GM23338 (cell line): ENCODE results near the gene SLC49A4. TPM values are rescaled to one million over a fixed set of nuclear protein-coding genes. Genes with fewer than 3 reads are reported as not detected.

Source experiments
- ATAC-seq: fragments of 200-7000 bp; cut with Tn5 transposase; 3 replicates; pipeline ENCODE4 v1.9.1; 2020
- DNase-seq: peaks from one replicate; pipeline ENCODE4 v3.0.0-alpha.2; 2015; ENCODE audit warnings: low spot score
- H2AFZ ChIP-seq: fragments of 200-600 bp; sonication (generic); 2 replicates; pipeline ENCODE4 v1.8.0; 2016; ENCODE audit warnings: antibody characterized with exemption, mild to moderate bottlenecking, moderate library complexity
- H3F3A ChIP-seq: fragments of 200-600 bp; sonication (generic); replicated peaks from 2 replicates; pipeline ENCODE4 v1.8.0; 2017; ENCODE audit warnings: antibody characterized with exemption, mixed run types, low read depth
- H3K27ac ChIP-seq: fragments of 200-600 bp; sonication (generic); 2 replicates; pipeline ENCODE4 v1.6.1; 2016; ENCODE audit warnings: low read depth
- H3K27me3 ChIP-seq: fragments of 200-600 bp; sonication (generic); 2 replicates; pipeline ENCODE4 v1.8.0; 2016; ENCODE audit warnings: mild to moderate bottlenecking, mixed run types, moderate library complexity; ENCODE audit not compliant: insufficient read depth
- H3K36me3 ChIP-seq: fragments of 200-600 bp; sonication (generic); 2 replicates; pipeline ENCODE4 v1.8.0; 2016; ENCODE audit warnings: mild to moderate bottlenecking; ENCODE audit not compliant: insufficient read depth
- H3K4me1 ChIP-seq: fragments of 200-600 bp; sonication (generic); 2 replicates; pipeline ENCODE4 v1.8.0; 2016; ENCODE audit warnings: mild to moderate bottlenecking, moderate library complexity; ENCODE audit not compliant: insufficient read depth
- H3K4me2 ChIP-seq: fragments of 200-600 bp; sonication (generic); 2 replicates; pipeline ENCODE4 v1.7.1; 2017; ENCODE audit warnings: mixed run types
- H3K4me3 ChIP-seq: fragments of 200-600 bp; sonication (generic); 2 replicates; pipeline ENCODE4 v1.6.1; 2016; ENCODE audit warnings: mixed run types
- H3K79me2 ChIP-seq: fragments of 200-600 bp; sonication (generic); replicated peaks from 2 replicates; pipeline ENCODE4 v1.8.0; 2017; ENCODE audit warnings: mild to moderate bottlenecking; ENCODE audit not compliant: insufficient read depth
- H3K9me2 ChIP-seq: fragments of 200-600 bp; sonication (generic); 2 replicates; pipeline ENCODE4 v1.8.0; 2017; ENCODE audit not compliant: insufficient read depth
- H4K20me1 ChIP-seq: fragments of 200-600 bp; sonication (generic); replicated peaks from 2 replicates; pipeline ENCODE4 v1.8.0; 2017; ENCODE audit warnings: mild to moderate bottlenecking; ENCODE audit not compliant: insufficient read depth
- H3K27ac Mint-ChIP-seq: 2 replicates; pipeline ENCODE4 v1.8.0; 2020; ENCODE audit warnings: inconsistent platforms, mild to moderate bottlenecking, moderate library complexity, mixed read lengths
- H3K27me3 Mint-ChIP-seq: 3 replicates; pipeline ENCODE4 v1.8.0; 2022; ENCODE audit warnings: low read depth, mild to moderate bottlenecking, moderate library complexity, mixed read lengths, inconsistent platforms; ENCODE audit not compliant: insufficient read depth, poor library complexity
- H3K36me3 Mint-ChIP-seq: 3 replicates; pipeline ENCODE4 v1.8.0; 2021; ENCODE audit warnings: low read depth, mild to moderate bottlenecking, inconsistent platforms, moderate library complexity, mixed read lengths
- H3K4me1 Mint-ChIP-seq: 3 replicates; pipeline ENCODE4 v1.8.0; 2020; ENCODE audit warnings: mild to moderate bottlenecking, inconsistent platforms, mixed read lengths
- H3K4me3 Mint-ChIP-seq: 3 replicates; pipeline ENCODE4 v1.8.0; 2021; ENCODE audit warnings: moderate library complexity, mild to moderate bottlenecking, inconsistent platforms, mixed read lengths
- H3K9me3 Mint-ChIP-seq: 3 replicates; pipeline ENCODE4 v1.8.0; 2020; ENCODE audit warnings: moderate library complexity, mild to moderate bottlenecking, inconsistent platforms, mixed read lengths
- CREB1 ChIP-seq: fragments of 250-450 bp; sonication (Bioruptor Pico); IDR thresholded peaks from 2 replicates; pipeline ENCODE4 v1.5.0; 2020; ENCODE audit warnings: low read depth, mild to moderate bottlenecking, moderate library complexity
- EZH2 ChIP-seq: fragments of 200-600 bp; sonication (generic); IDR thresholded peaks from one replicate; pipeline ENCODE4 v1.8.0; 2017; ENCODE audit warnings: antibody characterized with exemption, mild to moderate bottlenecking, low read depth; ENCODE audit not compliant: unreplicated experiment
- EZH2phosphoT487 ChIP-seq: fragments of 200-600 bp; sonication (generic); IDR thresholded peaks from one replicate; pipeline ENCODE4 v1.8.1; 2018; ENCODE audit warnings: antibody characterized with exemption; ENCODE audit not compliant: unreplicated experiment
- JUNB ChIP-seq: IDR thresholded peaks from one replicate; pipeline ENCODE4 v1.6.1; 2016; ENCODE audit warnings: antibody characterized with exemption; ENCODE audit not compliant: unreplicated experiment
- NANOG ChIP-seq: IDR thresholded peaks from 2 replicates; pipeline ENCODE4 v1.6.1; 2016; ENCODE audit warnings: antibody characterized with exemption, borderline replicate concordance
- POLR2AphosphoS5 ChIP-seq: IDR thresholded peaks from 2 replicates; pipeline ENCODE4 v1.6.1; 2016; ENCODE audit warnings: antibody characterized with exemption, low read depth
- STAT1 ChIP-seq: IDR thresholded peaks from one replicate; pipeline ENCODE4 v1.6.1; 2016; ENCODE audit warnings: antibody characterized with exemption; ENCODE audit not compliant: unreplicated experiment
- ZNF114 ChIP-seq: fragments of 250-450 bp; sonication (Bioruptor Pico); IDR thresholded peaks from 2 replicates; pipeline ENCODE4 v1.5.0; 2020; ENCODE audit warnings: mild to moderate bottlenecking, moderate library complexity
- ZNF331 ChIP-seq: fragments of 250-450 bp; sonication (Bioruptor Pico); IDR thresholded peaks from 2 replicates; pipeline ENCODE4 v1.5.0; 2020; ENCODE audit warnings: low read depth, mild to moderate bottlenecking, moderate library complexity
- polyA plus RNA-seq: library from polyadenylated mRNA; unstranded; fragments of >200 nt; fragmentation: Nextera tagmentation; extraction: Ambion mirVana; gene quantifications from 2 replicates; pipeline ENCODE4 v1.2.1, GENCODE V29; 2016
- total RNA-seq: library from RNA; depleted of rRNA; stranded (reverse); fragments of >200 nt; shearing (Covaris generic); gene quantifications from 2 replicates; pipeline ENCODE4 v1.2.3, GENCODE V29; 2014
- TF ChIP-seq, protein P1 (sequence below): IDR thresholded peaks from one replicate; pipeline ENCODE4 v1.6.1; 2018; ENCODE audit warnings: antibody characterized with exemption; ENCODE audit not compliant: unreplicated experiment
- TF ChIP-seq, protein P2 (sequence below), 2 experiments: fragments of 200-600 bp in 1 of 2; sonication (generic) in 1 of 2; conservative IDR thresholded peaks; 2 replicates each; pipeline versions ENCODE4 v1.5.1 to v1.6.1; 2016 to 2017; ENCODE audit warnings: antibody characterized with exemption in 2 of 2, low read depth in 2 of 2, mild to moderate bottlenecking in 2 of 2, moderate library complexity in 1 of 2
- TF ChIP-seq, protein P3 (sequence below): IDR thresholded peaks from 2 replicates; pipeline ENCODE4 v1.6.1; 2016; ENCODE audit warnings: antibody characterized with exemption

The SLC49A4 gene
- total and polyA plus RNA-seq, 2 experiments from 2014 or later: 3.7 to 16.8 TPM

DNA sequence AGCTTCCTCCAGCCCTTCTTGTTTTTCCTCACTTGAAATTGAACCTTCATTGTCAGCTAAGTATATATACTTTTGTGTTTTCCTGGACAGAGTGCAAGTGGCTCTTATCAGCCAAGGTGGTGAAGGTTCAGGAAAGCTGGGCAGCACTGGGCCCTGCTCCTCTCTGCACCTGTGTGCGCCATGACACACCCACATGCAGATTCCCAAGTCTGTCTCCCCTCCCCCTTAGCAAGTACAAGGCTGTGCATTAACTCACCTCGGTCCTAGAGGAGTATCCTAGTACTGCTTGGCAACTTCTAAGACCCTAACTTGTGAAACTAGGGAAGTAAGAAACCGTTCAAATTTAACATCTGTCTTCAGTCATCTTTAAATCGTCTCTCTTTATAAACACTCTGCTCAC is 85.8 kb downstream of the SLC49A4 start (continued):
- TF ChIP-seq, protein P1, sequence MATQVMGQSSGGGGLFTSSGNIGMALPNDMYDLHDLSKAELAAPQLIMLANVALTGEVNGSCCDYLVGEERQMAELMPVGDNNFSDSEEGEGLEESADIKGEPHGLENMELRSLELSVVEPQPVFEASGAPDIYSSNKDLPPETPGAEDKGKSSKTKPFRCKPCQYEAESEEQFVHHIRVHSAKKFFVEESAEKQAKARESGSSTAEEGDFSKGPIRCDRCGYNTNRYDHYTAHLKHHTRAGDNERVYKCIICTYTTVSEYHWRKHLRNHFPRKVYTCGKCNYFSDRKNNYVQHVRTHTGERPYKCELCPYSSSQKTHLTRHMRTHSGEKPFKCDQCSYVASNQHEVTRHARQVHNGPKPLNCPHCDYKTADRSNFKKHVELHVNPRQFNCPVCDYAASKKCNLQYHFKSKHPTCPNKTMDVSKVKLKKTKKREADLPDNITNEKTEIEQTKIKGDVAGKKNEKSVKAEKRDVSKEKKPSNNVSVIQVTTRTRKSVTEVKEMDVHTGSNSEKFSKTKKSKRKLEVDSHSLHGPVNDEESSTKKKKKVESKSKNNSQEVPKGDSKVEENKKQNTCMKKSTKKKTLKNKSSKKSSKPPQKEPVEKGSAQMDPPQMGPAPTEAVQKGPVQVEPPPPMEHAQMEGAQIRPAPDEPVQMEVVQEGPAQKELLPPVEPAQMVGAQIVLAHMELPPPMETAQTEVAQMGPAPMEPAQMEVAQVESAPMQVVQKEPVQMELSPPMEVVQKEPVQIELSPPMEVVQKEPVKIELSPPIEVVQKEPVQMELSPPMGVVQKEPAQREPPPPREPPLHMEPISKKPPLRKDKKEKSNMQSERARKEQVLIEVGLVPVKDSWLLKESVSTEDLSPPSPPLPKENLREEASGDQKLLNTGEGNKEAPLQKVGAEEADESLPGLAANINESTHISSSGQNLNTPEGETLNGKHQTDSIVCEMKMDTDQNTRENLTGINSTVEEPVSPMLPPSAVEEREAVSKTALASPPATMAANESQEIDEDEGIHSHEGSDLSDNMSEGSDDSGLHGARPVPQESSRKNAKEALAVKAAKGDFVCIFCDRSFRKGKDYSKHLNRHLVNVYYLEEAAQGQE: no peak
- TF ChIP-seq EZH2phosphoT487 (no peak), NANOG (no peak), JUNB (no peak)

DNA sequence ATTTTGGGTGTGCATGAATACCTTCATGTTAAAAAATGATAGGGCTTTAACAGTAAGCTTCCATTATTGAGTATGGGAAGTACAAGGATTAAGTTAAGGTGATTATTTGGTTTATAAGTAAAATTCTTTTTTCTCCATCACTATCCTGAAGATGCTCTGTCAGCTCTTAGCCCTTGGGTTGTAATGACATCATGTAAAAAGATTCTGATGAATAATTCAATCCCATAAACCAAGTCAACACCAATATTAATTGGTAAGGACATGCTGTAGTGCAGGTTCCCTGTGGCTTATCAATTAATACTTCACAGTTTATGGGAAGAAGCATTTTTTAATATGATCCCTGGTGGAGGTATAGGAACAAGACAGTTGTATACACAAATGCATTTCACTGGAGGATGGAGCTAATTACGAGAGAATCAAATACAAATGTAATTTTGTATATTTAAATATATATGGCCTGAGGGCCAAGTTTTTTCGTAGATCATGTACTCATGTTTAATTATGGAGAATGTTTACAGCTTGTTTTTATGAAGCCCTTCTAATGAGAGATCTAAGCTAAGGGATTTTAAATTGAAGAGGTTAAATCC is 87.6 kb downstream of the SLC49A4 start:
- H3K9me2 ChIP-seq: no peaks in the 10 kb centered on the region
- H3F3A ChIP-seq: no peaks in the 10 kb centered on the region
- DNase-seq (no peak), ATAC-seq (no peak)
- no peak overlapping the region for H3K4me3 ChIP-seq
- Mint-ChIP-seq H3K27ac (no peak overlapping the region), H3K27me3 (no peaks in the 10 kb centered on the region), H3K4me1 (peaks cover 12% of the 10 kb centered on the region; the same call in 2 of the 3 replicates), H3K4me3 (no peak overlapping the region), H3K9me3 (no peaks in the 10 kb centered on the region), H3K36me3 (no peaks in the 10 kb centered on the region)
- no peak for TF ChIP-seq ZNF331
- TF ChIP-seq, protein P2, sequence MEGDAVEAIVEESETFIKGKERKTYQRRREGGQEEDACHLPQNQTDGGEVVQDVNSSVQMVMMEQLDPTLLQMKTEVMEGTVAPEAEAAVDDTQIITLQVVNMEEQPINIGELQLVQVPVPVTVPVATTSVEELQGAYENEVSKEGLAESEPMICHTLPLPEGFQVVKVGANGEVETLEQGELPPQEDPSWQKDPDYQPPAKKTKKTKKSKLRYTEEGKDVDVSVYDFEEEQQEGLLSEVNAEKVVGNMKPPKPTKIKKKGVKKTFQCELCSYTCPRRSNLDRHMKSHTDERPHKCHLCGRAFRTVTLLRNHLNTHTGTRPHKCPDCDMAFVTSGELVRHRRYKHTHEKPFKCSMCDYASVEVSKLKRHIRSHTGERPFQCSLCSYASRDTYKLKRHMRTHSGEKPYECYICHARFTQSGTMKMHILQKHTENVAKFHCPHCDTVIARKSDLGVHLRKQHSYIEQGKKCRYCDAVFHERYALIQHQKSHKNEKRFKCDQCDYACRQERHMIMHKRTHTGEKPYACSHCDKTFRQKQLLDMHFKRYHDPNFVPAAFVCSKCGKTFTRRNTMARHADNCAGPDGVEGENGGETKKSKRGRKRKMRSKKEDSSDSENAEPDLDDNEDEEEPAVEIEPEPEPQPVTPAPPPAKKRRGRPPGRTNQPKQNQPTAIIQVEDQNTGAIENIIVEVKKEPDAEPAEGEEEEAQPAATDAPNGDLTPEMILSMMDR (conservative IDR thresholded peaks at IDR 0.05; ENCODE audit: low read depth in 2 of 2): no peak
- no peak for TF ChIP-seq CREB1 (CRISPR knock-in tag)
- TF ChIP-seq EZH2: no peak
- no peak for TF ChIP-seq STAT1
- no peak for TF ChIP-seq JUNB
- TF ChIP-seq, protein P3, sequence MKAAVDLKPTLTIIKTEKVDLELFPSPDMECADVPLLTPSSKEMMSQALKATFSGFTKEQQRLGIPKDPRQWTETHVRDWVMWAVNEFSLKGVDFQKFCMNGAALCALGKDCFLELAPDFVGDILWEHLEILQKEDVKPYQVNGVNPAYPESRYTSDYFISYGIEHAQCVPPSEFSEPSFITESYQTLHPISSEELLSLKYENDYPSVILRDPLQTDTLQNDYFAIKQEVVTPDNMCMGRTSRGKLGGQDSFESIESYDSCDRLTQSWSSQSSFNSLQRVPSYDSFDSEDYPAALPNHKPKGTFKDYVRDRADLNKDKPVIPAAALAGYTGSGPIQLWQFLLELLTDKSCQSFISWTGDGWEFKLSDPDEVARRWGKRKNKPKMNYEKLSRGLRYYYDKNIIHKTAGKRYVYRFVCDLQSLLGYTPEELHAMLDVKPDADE: no peak
- TF ChIP-seq POLR2AphosphoS5: no peak
- TF ChIP-seq ZNF114 (CRISPR knock-in tag): no peak
- H2AFZ ChIP-seq: no peak overlapping the region
- no peaks in the 10 kb centered on the region for H3K27me3 ChIP-seq
- H3K36me3 ChIP-seq: no peaks in the 10 kb centered on the region
- H3K27ac ChIP-seq: no peak overlapping the region
- no peak overlapping the region for H3K4me2 ChIP-seq
- H3K4me1 ChIP-seq: no peaks in the 10 kb centered on the region; the same call in 1 of the 2 replicates
- no peaks in the 10 kb centered on the region for H3K79me2 ChIP-seq
- no peaks in the 10 kb centered on the region for H4K20me1 ChIP-seq
